GM18508 (cell line): ENCODE results near the gene SNX32.

Experiments used
- ATAC-seq: cut with Tn5 transposase; IDR thresholded peaks from one replicate; pipeline ENCODE4 v1.9.1; 2021; ENCODE audit warnings: moderate number of reproducible peaks; ENCODE audit not compliant: insufficient read depth, unreplicated experiment

Gene SNX32

DNA sequence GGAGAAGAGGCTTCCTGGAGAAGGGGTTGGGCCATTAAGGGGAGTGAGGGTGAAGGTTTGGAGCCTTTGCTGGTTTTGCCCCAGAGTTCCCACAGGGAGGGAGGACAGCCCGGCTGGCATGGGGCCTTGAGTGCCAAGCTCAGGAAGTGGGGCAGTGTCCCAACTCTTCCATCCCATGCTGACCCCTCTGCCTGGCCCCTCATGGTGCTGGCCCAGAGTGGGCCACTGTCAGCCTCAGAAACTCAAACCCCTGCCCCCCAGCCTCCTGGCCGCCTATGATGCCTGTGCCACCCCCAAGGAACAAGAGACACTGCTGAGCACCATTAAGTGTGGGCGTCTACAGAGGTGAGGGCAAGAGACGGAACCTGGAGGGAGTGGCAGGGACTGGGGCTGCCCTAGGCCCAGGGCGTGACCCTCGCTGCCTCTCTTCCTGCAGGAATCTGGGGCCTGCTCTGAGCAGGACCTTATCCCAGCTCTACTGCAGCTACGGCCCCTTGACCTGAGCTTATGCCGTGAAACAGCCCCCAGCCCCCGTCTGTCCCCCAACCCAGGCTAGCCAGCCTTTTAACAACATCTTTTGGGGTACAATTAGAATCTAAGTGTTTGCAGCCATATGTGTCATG lies 31.9 kb downstream of the SNX32 start:
- no peak for ATAC-seq

DNA sequence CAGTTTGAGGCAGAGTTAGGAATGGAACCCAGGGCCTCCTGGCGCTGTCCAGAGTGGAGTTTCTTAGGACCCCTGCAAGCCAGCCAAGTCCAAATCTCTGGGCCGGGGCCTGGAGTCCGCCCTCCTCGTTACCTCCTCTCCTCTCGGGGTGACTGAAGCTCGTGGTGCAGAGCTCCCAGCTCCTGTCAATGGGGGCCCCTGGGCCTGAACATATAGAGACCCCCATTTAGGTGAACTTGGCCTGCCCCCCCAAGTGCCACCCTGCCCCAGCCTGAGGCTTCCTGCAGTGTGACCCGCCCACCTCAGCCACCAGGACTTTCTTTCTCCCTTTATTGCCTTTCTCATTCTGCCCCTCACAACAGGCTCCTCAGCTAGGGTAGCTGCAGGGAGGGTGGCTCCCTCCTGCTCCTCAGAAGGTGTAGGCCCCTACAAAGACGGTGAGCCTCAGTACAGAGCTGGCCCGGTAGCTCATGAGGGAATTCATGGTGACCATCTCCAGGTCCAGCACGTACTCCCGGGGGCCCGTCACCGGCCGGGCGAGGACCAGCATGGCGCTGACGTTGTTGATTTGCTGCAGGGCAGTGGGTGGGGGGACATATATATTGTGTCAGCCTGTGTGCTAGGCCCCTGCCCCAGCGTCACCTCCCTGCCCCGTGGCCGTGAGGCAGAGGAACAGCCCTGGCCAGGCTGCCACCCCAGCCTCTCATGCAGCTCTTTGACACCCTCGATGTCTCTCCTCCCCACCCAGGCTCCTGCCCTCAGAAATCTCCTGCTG lies 32.9 kb downstream of the SNX32 start:
- no peak for ATAC-seq

DNA sequence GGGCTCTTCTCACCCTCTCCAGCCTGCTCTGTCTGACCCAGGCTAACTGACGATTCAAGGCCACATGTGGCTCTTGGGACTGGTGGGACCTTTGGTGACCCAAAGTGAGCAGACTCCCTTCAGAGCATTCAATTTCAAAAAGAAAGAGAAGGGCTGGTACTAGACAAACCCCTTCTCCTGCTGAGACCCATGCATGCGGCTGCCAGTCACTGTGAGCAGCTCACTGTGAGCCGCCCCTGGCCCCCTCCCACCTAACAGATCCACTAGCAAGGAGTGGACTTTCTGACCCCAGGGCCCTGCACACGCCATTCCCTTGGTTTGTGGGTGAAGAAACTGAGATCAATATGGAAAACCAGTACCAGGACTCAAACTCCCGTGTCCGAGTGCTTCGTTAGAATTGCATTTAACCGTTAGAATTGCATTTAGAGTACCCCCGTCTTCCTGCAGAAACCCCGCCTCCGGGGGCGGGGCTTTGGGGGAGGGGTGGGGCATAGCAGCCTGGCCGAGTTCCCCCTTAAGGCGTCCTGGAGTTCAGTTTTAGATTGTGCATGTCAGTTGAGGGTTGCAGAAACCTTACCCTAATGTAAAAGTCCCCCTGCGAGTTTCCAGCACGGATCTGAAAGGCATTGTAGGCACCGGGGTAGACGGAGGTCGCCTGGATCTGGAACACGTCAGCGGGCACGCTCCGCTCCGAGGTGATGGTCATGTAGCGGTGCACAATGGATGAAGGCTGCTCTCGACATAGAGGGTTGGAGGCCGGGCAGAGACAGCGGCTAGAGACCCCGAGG lies 33.7 kb downstream of the SNX32 start:
- no peak for ATAC-seq

DNA sequence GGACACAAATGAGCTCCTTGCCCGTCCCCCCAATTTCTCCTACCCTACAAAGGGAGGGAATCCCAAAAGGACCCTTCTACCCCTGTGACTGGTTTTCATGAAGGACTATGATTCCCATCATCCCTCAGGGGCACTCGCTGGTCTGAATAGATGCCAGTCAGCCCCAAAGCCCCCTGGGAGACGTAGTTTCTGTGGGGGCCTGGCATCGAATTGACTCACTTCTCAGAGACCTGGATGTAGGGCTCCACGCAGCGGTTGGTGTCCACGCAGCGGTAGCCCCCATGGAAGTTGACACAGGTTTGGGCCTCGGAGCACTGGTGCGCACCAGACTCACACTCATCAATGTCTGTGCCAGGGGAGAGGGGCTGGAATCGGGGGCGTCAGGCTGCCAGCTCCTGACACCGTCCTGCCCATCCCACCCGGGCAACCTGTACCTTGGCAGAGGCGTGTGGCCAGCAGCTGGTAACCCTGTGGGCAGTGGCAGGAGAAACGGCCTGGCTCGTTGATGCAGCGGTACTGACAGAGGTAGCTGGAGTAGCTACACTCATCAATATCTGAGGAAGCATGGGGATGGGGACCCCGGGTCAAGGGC lies 34.4 kb downstream of the SNX32 start:
- no peak for ATAC-seq

DNA sequence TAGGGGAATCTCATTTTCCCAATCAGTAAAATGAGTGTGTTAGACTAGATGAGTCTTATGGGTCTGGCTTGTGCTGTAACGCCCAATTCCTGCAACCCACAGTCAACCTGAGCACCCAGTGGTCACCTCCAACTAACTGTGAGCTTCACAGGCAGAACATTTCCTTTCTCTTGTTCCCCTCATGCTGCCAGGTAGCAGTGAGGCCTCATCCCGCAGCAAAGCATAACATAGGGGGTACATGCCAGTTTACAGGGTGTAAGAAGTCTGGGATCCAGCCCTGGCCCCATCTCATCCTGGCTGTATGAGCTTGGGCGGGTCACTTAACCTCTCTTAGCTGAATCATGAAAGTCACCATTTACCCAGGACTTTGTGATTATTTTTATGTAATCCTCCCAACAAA lies 35.1 kb downstream of the SNX32 start:
- no peak for ATAC-seq

DNA sequence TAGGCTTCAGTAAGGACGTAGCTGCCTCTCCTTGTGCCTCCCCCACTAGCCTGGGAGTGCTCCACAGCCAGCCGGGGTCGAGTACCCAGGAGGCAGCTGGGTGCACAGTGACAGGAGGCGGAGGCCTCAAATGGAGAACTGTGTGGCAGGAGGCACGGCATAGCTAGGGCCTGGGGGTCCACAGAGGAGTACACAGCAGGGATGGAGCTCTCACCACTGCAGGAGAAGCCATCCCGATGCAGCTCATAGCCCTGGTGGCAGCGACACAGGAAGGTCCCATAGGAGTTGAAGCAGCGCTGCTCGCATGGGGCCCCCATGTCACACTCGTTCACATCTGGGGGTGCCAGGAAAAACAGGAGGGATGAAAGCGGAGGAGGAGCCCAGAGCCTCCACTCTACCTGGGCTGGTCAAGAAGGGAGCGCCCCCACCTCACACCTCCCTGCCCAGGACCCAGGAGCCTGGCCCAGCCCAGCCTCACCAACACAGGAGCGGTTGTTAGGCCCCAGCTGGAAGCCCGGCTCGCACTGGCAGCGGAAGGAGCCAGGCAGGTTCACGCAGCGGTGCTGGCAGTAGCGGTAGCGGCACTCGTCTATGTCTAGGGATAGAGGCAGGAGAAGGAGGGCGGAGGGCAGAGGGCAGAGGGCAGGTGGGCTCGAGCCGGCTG lies 36.0 kb downstream of the SNX32 start:
- no peak for ATAC-seq

DNA sequence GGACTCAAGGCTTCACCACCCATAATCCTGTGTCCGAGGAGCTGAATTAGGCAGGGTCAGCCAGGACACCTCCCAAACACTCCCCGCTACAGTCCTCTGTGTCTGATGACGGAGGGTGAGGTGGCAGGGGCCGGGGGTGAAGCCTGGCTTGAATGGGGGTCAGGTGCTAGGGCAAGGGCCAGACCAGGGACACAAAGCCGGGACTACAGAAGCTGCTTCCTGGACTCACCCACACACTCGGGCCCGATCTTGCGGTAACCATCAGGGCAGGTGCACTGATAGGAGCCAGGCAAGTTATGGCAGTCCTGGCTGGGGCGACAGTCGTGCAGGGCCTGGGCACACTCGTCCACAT lies 36.5 kb downstream of the SNX32 start:
- ATAC-seq = no peak

DNA sequence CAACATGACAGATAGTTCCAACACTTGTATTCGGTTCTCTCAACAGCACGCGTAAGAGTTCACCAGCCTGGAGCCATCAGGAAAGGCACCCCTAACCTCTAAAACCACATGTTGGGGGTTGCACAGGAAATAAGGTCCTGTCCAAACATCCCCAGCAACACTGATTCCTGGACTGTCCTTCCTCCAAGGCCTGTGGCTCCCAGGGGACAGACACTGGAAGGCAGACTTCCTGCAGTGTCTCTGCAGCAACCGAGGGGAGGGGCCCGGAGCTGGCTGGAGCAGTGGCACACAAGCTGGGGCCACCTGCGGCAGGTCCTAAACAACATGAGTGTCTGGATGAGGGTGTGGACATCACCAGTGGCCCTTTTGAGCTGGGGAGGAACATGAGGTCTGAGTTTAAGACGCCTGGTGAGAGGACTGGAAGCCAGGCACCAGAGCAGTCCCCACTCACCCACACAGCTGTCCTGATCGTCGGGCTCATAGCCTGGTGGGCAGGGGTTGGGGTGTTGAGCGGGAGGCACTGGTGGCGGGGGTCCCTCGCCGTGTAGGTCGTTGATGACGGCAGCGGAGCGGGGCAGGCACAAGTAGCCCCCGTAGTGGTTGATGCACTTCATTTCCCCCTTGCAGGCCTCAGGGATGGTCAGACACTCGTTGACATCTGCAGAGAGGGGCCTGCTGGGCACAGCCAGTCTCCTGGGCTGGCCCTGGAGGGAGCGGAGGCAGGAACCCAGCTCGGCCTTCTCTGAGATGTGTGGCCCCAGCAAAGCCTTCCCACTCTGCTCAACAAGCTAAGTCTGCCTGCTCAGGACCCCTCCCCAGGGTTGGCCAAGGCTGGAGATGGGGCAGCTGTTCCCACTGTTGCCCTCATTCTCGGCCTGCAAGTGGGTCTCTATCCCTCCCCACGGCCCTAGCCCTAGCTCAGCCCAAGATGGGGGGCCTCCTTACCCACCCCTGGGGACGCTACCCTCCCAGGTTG lies 37.2 kb downstream of the SNX32 start:
- ATAC-seq = no peak

DNA sequence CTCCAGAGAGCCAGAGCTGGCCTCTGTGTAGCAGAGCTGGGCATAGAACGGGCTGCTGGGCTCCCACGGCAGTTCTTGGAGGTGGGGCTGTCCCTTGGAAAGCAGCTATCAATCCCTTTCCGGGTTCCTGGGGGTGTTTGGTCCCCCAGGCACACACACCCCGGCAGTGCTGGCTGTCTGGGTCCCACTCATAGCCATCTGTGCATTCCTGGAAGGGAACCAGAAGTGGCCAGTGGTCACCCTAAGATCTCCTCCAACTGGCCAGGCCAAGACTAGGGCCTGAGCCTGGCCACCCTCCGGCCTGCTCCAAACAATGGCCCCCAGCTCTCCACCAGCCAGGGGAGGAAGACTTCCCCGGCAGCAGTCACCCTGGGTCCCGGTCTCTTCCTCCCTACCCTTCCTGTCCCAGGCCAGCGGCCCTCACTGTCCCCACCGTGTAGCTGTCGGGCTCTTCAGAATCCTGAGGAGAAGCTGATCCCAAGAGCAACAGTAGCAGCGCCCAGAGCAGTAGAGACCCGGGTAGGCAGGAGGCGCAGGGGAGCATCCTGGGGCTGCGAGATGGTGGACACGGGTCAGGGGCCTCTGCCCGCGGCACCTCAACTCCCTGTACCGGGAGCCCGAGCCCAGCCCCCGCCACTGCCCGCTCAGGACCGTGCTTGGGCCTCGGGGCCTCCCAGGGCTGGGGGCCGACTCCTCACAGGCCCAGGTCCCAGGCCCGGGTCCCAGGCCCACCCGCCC lies 38.2 kb downstream of the SNX32 start:
- ATAC-seq = no peak

DNA sequence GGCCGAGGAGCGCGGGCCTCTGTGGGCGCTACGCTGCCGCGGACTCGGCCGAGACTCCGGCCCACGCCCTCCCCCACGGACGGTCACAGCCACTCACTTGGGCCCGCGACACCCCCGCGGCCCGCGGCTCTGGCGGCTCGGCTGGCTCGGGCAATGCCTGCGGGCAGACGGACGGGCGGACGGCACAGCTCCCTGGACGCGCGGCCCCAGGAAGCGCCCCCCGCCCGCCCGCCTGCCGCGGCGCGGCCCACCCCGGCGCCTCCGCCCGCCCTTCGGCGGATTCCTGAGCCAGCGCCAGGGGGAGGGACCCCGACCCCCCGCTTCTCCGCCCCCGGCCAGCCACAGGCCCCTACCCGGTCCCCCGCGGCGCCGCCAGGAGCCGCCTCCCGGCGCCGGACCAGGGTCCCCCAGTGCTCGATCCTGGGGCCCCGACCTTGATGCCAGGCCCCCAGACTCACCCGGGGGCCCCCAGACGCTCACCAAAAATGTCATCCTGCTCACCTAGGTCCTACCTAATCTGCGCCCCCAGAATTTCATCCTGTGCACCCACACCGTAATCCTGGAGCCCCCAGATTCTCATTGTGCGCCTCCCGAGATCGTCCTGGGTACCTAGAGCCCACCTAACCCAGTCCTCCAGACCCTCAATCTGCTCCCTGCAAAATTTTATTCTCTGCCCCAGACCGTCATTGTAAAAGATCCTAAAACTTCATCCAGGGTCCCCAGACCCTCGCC lies 39.0 kb downstream of the SNX32 start, which contains the start of gene EFEMP2:
Gene EFEMP2, minus strand, starts transcription at position 215 of the 732 bp plus-strand sequence. CDS start 446 bp downstream, outside the sequence.
- no peak for ATAC-seq

DNA sequence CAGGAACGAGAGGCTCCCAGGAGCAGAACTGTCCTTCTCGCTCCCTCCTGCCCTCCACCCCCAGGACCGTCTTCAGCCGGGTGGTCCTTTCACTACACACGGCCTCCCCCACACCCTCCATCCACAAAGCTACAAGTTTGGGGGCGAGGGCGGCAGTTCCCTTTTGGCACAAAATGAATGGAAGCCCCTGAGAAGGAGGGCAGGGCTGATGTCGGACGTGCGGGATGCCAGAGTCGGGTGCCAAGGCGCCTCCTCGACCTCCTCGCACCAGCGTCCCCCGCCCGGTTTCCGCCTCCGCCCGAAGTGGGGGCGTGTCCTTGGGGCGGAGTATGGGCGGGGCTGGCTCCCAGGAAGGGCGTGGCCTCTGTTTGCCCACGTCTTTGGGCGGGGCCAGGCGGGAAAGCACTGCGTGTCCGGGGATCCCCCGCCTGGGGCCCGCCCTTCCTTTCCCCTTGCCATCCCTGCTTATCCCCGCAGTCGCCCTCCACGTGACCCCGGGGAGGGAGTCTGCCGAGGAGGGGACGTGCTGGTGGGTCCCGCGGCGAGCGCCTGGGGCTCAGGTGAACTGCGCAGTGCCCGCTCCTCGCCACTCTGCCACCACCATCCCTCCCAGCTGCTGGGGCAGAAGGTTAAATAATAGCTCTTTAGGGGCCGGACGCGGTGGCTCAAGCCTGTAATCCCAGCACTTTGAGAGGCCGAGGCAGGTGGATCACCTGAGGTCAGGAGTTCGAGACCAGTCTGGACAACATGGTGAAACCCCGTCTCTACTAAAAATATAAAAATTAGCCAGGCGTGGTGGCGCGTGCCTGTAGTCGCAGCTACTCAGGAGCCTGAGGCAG lies 39.8 kb downstream of the SNX32 start:
- no peak for ATAC-seq

DNA sequence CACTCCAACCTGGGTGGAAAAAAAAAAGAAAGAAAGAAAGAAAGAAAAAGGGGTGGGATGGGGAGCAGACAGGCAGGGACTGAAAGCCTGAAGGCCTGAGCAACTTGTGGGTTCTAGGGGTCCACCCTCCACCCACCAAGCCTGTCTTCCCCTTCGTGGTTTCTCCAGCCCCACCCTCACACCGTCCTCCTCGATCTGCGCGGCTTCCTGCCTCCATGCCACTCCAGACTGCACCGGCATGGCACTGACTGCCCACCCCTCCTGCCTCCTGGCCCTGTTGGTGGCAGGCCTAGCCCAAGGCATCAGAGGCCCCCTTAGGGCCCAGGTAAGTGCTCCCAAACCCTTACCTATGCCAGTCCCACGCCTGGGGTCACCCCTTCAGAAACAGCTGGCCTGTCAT lies 45.9 kb downstream of the SNX32 start, which contains the start of gene CTSW:
Gene CTSW, plus strand, starts transcription at position 221 of the 400 bp plus-strand sequence. Its CDS starts 18 bp downstream, at position 239.
- no peak for ATAC-seq

DNA sequence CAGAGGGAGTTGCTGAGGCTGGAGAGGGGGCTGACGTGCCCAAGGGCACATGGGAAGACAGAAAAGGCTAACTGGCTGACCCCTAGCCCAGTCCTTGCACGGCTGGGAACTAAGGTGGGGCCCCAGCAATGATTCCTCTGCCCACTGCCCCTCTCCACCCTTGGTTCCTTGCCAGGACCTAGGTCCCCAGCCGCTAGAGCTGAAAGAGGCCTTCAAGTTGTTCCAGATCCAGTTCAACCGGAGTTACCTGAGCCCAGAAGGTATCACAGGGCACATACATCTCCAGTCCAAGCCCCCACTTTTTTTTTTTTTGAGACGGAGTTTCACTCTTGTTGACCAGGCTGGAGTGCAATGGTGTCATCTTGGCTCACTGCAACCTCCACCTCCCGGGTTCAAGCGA lies 46.3 kb downstream of the SNX32 start:
- no peak for ATAC-seq

DNA sequence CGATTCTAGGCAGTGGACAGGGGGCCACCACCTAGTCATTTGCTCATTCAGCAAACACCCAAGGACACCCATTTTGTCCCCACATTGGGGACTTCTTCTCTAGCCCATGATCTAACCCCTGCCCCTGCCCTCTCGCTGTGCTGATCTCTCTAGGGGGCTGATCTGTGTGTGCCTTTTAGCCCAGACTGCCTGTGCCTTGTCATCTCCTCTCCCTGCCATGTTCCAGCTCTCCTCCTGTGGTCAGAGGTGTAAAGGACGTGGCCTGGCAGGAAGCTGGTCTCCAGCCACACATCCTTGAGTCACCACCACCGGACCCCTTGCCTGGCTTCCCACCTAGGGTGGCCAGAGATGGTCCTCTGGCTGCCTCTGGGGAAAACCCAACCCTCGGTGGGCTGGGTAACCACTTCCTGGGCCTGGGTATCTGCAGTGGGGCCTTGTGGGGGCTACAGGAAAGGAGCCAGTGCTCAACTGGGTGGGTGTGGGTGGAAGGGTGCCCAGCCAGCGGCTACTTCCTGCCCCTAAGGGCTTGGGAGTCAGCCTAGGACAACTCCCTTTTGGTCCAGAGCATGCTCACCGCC lies 47.2 kb downstream of the SNX32 start:
- ATAC-seq = no peak

DNA sequence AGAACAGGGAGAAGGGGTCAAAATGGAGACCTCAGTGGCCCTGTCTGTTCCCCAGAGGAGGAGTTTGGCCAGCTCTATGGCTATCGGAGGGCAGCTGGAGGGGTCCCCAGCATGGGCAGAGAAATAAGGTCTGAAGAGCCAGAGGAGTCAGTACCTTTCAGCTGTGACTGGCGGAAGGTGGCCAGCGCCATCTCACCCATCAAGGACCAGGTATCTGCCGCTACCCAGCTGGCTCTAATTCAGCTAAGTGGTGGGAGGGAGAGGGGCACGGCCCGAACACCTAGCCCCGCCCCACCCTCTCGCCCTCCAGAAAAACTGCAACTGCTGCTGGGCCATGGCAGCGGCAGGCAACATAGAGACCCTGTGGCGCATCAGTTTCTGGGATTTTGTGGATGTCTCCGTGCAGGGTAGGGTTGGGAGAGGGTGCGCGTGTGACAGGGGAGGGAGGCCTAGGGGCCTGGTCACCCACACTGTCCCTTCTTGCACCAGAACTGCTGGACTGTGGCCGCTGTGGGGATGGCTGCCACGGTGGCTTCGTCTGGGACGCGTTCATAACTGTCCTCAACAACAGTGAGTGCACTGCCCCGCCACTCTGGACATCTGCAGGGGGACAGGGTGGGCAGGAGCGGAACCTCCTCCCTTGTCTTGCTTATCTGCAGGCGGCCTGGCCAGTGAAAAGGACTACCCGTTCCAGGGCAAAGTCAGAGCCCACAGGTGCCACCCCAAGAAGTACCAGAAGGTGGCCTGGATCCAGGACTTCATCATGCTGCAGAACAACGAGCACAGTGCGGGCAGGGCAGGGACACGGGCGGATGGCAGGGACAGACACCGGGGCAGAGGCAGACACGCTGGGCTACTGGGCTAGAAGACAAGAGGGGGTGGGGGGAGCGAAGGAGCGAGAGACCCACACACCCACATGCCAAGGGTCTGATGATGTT lies 48.6 kb downstream of the SNX32 start:
- no peak for ATAC-seq
